ENCODE results near the gene HS1BP3.

The HS1BP3 gene

DNA sequence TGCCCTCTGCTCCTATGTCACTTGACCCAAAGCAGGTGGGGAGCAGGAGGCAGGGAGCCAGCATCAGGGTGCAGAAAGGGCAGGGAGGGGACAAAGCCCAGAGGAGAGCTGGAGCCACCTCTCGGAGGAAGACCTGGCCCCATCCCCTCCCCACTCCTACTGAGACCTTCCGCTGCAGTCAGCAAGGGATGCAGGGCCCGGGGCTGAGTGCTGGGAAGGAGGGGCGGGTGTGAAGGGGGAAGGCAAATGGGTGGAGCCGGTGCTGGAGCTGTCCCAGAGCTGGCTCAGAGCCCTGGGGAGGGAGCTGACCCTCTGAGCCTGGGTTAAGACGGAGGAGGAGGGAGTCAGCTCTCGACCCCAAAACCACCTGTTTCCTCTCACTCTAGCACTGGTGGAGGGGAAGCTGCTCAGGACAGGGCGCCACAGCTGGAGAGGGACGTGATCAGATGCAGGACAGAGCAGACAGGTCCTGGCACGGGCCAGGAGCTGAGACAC is 33.8 kb downstream of the HS1BP3 start:
- DNase-seq (ENCODE audit: low spot score), result no peak

DNA sequence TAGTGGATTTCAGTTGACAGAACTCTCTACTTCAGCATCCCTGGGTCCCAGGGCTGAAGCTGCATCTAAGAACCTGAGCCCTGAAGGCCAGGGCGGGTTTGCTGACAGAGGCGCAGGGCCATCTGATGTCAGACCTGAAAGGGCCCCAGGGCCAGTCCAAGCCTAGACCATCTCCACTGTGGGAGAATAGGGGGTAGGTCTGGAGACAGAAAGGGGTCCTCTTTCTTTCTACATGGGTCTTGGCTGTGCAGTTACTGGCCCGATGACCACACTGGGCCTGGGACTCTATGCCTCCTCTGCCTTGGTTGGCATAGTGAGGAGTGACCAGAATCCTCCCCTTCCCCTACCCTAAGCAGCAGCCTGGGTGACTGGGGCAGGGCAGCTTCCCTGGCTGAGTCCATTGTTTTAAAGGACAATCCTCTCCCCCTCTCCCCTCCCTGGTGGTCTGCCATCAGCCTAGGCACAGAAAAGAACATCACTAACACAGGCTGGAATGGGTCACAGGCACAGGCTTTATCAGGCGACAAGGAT is 34.5 kb downstream of the HS1BP3 start:
- no peak for DNase-seq (ENCODE audit: low spot score)

DNA sequence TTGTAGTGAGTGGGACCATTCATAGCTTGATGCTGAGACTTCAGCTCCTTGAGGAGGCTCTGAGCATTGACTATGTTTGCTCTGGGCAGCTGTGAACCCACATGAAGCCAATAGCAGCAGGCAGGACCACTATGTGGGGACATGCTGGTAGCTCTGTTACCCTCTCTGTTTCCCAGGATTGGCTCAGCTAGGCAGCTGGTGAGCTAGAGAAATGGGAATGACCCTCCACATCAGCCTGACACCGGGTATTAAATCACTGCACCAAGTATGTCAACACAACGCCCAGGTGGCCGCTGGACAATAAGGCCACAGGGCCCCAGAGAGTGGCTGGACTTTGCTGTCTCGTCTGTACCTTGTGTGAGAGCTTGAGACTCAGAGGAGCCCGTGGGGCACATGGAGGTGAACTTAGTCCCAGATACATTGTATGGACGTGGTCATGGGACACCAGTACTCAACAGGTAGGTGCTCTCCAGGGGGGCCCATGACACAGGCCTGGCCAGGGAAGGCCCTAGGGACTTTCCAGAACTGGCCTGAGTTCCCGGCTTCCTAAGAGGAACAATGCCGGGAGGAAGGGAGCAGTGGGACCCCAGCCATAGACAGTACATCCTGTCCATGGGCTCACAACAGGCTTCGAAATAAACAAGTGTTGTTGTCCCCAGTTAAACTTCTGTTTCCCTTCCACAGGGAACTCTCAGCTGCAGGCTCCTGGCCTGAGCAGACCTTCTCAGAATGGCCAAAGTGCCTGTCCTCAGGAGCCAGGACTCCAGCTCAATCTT is 35.2 kb downstream of the HS1BP3 start:
- no peak for DNase-seq (ENCODE audit: low spot score)

DNA sequence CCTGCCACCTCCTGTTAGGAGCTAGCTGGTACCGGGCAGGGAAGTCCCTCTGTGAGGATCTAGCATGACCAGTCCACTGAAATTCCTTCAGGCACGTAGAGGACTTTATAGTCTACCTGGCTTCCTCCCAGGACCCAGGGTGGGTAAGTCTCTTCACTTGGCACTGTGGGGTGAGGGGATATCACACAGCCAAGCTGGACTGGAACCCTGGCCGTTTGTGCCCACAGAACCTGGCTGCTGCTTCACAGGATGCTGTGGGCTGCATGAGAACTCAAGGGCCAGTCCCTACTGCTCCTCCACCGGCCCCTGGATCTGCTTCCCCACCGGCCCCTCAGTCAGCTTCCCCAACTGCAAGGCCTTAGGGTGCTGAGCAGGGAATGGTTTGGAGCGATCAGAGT is 35.8 kb downstream of the HS1BP3 start:
- no peak for DNase-seq (ENCODE audit: low spot score)

DNA sequence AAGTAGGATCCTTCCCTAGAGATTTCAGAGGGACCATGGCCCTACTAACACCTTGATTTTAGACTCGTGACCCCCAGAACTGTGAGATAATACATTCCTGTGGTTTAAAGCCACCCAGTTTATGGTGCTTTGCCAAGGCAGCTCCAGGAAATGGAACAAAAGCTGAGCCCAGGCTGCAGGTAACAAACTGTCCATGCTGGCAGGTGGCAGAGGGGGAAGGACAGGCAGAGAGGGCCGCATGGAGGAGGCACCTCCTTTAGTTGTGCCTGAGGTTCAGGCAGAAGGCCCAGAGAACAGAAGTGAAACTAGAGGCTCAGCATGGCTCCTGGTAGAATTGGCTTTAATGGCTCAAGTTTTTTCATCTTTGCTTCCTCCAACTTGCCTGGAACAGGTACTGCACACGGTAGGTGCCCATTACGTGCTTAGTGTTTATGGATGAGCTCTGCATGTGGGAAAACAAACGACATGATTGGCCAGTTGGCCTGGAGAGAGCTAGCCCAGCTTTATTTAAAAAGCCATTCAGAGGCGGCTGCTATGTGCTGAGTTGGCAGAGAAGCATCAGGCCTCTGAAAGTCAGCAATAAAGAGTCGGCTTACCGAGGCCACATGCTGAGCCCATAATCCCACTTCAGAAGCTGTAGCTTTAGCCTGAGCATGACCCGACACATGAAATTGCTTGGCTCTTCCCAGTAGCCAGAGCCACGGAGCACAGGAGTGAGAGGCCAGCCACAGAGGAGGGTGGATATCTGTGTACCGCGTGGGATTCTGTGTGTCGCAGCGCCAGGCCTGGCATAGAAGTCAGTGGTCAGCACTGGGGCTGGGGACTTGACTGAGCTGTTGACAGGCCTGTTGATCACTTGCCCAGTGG is 36.5 kb downstream of the HS1BP3 start:
- DNase-seq (ENCODE audit: low spot score), result no peak

DNA sequence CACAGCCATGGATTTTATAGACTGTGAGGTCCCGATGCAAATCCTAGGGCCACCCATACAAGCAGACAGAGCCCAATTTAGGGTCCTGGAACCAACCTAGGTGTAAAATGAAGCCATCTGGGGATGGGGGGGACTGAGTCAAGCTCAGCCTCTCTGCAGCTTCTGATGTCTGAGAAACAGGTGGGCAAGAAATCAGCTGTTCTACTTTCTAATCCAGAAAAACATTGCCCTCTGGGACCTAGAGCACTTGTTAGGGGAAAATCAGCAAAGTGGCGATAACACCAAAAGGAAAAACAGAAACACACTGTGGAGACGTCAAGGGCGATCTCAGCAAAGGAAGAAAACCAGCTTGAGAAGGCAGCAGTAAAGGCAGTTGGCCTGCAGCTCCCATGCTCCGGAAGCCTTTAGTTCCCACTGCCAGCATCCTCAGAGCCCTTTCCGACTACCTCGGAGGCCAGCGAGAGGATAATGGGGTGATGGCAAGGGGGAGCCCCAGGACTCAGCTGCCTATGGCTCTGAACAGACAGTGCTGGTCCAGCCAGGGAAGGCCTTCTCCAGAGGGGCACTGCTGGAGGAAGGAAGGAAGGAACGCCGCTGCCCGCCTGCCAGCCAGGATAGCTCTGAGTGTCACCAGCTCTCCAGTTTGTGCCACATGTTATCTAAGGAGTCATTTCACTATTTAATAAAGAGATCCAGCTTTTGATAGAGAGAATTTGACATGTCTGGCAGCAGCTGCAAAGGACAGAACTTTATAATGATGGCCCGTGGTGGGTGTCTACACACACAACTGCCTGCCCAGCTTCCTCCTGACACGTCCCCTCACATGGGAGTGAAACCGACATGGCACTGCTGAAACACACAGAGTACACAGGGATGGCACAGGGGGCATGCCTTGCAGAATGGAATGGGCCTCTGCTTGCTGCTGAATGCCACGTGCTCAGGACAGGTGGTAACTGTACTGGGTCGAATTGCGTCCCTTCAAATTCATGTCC is 37.7 kb downstream of the HS1BP3 start:
- DNase-seq (ENCODE audit: low spot score), result no peak

DNA sequence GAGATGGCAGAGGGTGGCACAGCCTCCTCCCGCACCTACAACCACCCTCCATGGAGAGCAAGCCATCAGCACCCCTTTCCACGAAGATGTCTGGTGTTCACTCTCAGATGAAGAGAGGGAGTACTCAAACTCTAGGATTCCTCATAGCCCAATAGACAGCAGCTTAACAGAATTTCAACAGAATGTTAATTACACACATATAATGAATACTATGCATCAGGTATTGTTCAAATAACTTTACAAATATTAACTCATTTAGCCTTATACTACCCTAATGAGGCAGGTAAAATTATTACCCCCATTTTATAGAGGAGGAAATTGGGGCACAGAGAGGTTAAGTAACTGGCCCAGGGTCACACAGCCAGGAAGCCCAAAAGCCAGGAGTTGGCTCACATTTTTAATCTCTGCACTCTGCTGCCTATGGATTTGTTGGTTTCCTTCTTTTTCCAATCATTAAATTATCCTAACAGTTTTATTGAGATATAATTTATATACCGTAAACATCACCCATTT is 39.0 kb downstream of the HS1BP3 start:
- DNase-seq (ENCODE audit: low spot score), result no peak

DNA sequence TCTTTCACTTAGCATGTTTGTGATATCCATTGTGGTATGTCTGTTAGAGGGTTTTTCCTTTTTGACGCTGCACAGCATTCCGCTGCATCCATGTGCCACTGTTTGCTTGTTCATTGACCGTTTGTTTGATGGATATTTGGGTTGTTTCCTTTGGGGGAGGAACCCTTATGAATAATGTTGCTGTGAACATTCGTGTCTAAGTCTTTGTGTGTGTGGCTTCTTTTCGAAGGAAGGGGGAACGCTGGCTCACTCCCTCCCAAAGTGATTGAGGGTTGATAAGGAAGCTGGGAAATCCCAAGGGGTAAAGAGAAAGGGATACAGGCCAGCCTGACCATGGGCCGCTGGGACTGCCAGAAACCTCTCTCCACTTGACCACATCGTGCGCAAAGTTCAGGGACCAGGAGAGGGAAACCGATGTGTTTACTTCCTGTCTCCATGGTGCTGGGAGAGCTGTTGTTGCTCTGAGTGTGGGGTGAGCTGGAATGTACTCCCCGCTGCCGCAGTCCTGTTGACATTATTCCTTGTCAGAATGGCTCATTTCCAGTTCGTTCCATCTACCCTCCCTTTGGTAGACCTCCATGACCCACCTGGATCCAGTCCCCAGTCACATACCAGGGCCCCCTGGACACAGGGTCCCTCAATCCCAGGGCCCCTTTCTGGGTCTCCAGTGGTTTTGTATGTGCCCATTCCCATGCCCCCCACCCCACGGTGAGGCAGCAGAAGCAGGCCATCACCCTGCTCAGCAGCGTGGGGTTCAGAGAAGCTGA is 39.6 kb downstream of the HS1BP3 start:
- no peak for DNase-seq (ENCODE audit: low spot score)

DNA sequence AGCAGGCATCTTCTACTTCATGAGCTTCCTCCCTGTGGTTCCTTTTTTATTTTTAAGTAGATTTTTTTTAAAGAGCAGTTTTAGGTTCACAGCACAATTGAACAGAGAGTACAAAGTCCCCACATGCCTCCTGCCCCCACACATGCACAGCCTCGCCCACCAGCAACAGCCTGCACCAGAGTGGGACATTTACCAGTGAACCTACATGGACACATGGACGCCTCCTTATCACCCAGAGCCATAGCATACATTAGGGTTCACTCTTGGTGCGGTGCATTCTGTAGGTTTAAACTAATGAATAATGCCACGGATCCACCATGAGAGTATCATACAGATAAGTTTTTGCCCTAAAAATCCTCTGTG is 40.9 kb downstream of the HS1BP3 start:
- DNase-seq (ENCODE audit: low spot score), result no peak

DNA sequence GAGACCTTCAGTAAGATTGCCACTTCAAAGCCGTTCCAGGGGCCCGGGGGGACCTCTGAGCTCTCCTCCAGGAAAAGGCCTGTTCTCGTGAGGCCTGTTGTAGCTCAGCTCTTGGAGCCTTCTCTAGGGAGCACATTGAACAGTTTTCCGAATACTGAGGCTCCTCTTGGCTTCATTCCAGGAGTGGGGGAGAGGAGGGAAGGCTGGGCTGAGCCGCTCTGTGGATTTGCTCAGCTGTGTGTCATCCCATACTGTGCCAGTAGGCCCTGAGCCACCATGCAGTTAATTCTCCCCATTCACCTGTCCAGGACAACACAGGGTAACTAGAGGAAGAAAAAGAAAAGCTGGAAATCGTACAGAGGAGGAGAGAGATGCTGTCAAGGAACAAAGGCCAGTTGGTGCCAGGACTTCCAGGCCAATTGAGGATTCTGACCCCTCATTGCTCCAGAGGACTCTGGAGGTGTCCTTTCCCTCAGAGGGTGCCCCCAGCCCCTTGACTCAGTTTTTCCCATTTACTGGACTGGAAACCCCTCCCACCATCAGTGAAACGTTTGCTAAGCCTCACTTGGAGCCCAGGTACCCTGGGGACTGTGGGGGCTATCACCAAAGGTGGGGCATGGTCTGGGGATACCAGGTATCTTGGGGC is 41.4 kb downstream of the HS1BP3 start:
- DNase-seq (ENCODE audit: low spot score), result no peak

DNA sequence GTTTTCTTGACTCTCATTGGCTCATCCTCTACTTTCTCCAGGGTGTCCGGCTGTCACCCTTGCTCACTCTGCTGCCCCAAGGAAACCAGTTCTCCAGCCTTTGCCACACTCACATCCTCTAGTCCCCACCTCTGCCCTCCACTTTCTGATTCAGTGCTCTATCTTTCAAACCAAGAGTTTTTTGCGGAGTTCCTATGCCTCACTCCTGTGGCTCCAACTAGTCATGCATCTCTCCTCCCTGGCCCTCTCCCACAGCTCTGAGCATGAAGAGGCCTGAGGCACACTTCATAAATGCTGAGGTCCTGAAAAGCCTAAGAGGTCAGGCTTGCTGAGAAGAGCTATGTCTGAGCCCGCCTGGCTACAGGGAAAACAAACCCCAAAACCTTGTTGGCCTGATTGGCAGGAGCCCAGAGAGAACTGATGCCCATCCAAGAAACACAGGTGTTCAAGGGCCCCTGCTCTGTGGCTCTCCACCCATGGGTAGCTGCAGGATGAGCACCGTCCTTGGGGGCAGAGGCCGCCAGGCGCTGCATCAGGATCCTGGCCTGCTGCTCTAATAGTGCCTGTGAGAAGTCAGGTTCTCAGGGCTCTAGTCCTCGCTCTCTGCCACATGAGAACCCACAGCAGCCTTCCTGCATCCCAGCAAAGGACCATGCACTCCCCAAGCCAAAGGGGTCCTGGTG is 42.1 kb downstream of the HS1BP3 start:
- DNase-seq (ENCODE audit: low spot score), result no peak

DNA sequence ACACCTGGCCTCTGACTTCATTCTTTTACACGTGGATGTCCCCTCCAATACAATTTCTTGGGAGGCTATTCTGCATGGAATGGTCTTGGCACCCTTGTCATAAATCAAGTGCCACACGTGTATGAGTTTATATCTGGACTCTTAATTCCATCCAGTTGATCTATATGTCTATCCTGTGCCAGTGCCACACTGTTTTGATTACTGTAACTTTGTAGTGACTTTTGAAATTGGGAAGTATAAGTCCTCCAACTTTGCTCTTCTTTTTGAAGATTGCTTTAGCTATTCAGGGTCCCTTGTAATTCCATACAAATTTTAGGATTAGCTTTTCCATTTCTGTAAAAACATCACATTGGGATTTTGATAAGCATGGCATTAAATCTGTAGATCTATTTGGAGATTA is 43.5 kb downstream of the HS1BP3 start:
- DNase-seq (ENCODE audit: low spot score), result no peak

DNA sequence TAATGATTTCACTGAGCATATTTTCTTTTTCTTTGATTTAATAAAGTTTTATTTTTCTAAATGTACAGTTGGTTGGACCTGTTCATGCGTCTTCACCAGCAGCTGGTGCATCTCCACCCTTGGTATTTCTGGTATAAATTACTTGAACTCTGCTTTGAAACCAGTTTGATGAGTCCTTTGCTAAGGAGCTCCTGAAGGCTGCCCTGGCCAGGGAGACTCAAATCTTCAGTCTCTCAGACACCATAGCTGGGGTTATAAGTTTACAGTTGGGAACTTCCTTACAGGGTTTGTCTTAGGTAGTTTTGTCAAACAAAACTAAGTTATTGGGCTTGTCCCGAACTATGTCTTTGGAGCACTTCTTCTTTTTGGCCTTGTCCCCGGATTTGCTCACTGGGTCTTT is 44.7 kb downstream of the HS1BP3 start:
- DNase-seq (ENCODE audit: low spot score), result no peak

DNA sequence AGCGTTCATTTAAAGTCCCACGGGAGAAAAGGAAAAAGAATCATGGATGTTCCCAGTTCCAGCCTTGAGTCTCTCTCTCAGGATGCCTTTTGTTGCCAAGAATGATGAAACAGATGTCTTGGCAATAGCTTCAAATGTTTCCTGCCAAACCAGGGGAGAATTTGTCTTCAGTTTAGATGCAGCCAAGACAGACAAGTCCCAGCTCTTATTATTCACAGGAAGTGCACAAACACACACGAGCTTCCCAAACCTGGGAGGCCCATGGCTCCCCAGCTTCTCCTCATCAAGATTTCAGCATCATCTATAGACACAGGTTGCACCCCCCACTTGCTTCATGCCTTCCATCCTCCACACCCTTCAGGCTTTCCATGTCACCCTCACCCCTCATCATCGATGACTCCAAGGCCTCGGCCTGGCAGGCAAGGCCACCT is 45.9 kb downstream of the HS1BP3 start:
- DNase-seq (ENCODE audit: low spot score), result no peak

DNA sequence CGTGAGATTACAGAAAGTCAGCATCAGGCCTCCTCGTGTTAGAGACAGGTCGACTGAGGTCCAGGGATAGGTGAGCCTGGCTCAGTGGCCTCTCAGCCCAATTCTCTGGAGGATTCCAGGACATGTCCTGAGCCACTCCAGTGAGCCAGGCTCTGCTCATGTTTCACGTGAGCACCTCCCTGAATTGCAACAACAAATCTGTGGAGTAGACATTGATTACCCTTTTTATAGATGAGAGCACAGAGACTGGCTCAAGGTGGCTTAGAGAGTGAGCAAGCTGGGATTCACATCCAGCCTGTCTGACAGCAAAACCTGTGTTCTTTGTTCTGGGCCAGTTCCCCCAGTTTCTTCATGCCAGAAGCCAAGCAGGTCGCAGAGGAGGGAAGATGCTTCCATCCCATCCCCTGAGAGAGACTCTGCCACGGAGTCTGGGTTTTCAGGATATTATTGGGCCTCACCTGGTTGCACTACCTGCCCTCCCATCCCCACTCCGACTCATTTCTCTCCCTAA is 46.4 kb downstream of the HS1BP3 start:
- DNase-seq (ENCODE audit: low spot score), result no peak

DNA sequence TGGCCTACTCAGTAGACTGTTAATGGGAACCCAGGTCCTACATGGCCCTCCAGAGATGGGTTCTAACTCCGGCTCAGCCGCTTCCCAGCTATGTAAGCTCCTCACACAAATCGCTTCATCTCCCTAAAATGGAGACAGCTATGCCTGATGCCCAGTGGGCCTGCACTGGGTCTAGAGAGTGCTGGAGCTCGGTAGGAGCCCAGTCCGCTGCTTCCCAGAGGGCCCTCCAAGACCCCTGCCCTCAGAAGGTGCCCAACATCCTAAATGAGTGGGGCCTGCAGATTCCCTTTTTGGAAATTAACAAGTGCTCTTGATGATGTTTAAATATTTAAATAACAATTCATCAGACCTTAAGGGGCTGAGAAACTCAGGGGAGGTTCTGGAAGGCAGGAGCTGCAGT is 47.1 kb downstream of the HS1BP3 start:
- no peak for DNase-seq (ENCODE audit: low spot score)

DNA sequence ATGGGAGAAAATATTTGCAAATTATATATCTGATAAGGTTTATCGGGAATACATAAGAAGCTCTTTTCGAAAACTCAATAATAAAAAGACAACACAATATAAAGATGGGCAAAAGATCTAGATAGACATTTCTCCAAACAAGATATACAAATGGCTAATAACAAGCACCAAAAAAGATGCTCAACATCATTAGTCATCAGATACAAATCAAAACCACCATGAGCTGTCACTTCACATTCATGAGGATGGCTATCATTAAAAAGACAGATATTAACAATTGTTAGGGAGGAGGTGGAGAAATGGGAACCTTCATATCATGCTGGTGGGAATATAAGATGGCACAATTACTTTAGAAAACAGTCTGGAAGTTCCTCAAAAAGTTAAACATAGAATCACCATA is 48.1 kb downstream of the HS1BP3 start:
- DNase-seq (ENCODE audit: low spot score), result no peak

DNA sequence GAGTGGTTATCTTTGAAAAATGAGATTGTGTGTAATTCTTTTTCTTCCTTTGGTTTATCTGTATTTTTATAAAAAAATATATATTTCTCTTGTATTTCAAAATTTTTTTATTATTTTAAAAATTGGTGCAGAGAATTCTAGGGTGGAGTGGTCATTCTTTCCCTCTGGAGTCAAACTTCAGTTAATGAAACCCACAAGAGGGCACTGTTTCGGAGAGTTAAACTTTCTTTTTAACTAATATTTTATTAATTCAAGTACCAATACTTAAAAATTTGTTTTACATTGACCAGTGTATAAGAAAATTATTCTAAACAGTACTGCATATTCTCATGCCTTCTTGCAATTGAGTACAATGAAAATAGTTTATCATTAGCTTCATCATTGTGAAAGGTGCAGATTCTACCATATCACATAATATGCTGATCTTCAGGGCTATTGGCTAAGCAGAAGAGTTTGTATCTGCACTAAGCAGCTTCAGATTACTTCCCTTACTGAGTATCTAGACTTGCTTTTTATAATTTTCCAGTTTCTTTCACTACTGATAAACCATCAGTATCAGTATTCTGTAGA is 50.1 kb downstream of the HS1BP3 start:
- DNase-seq (ENCODE audit: low spot score), result no peak

DNA sequence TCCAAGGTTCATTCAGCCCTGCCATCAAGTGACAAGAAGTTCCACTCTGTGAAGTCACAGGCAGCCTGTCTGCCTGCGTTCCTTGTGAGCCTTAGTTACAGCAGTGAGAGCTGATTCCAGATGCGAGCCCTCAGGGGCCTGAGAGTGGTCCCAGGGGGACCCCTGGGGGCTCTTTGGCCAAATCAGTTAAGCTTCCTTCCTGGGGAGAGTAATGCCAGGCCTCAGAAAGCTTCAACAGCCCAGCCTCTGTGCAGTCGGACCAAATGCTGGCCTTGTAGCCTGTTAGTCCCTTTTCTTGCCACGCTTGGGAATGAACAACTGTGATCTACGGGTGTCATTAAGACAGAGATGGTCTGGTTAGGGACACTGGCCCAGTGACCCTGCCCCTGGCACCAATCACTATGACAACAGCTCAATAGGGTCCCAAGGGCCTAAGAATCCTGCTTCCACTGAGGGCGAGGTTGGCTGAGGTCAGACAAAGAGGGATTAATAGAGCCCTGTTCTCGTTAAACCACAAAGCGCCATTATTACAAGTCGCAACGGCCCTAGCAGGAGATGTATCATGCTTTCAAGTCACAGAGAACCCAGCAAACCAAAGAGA is 50.9 kb downstream of the HS1BP3 start:
- no peak for DNase-seq (ENCODE audit: low spot score)

Data from CD4-positive, alpha-beta T cell treated with Interleukin-15 for 4 hours (primary cell).